ENCODE data around the gene ARPC1B.
A peak's percentile ranks its signal among the peaks of the same experiment; 100 is the strongest.
"Not testable (repeated sequence)": the region's sequence is repeated elsewhere in the genome, so short reads cannot be mapped to it uniquely, and the experiment has no call there.

ARPC1B gene

DNA sequence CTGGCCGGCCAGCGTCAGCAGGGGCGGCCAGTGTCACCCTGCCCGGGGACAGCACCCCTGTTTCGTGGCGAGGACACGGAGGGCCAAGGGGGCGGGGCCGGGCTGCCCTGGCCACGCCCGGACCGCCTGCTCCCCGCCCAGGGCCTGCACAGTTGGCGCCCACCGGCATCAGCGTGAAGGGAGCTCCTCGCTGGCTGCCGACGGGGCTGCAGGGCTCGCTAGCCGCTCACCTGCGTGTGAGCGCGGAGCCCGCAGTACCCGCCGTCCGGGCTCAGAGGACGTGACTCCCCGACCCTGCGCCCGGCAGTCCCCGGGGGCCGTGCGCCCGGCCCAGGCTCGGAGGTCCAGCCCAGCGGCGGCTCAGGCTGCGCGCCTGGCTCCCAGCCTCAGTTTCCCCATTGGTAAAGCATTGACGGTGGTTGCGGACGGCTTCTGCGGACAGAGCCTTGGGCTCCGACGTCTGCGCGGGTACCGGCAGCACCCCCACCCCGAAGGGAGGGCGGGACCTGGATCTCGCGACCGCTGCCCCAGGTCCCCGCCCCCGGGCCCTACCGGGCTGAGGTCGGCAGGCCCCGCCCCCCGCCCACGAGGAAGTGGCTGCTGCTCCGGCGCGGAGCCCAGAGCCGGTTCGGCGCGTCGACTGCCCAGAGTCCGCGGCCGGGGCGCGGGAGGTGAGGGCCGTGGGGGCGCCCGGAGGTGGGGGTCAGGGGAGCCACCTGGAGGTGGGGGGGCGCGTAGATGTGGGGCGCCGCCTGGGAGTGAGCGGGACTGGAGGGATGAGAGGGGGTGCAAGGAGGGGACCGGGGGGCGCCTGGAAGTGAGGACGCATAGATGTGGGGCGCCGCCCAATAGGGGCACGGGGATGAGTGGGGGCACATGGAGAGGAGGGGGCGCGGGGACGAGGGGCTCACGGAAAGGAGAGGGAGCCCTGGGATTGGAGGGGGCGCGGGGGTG, at the start of gene ARPC1B:
TSS of gene ARPC1B (plus strand) at position 620 of the 954 bp plus-strand sequence. CDS start 10,985 bp downstream, outside the sequence.
- H3K4me1 Mint-ChIP-seq = peaks cover 31% of the 10 kb centered on the region
- H3K36me3 Mint-ChIP-seq = peaks cover 23% of the 10 kb centered on the region
- H3K27ac Mint-ChIP-seq = peak within 1 kb of the TSS; percentile 90
- H3K9me3 Mint-ChIP-seq = no peaks in the 10 kb centered on the region
- ATAC-seq = peak; percentile 89
- H3K27me3 Mint-ChIP-seq = no peaks in the 10 kb centered on the region
- peak within 1 kb of the TSS; percentile 85 for H3K4me3 Mint-ChIP-seq

GRCh38 chr7:99325001-99325493, 49.5 kb upstream of the ARPC1B start:
- no peak for ATAC-seq
- no peaks in the 10 kb centered on the region for H3K27me3 Mint-ChIP-seq
- H3K4me3 Mint-ChIP-seq = peak overlapping the region; percentile 98
- H3K4me1 Mint-ChIP-seq = peaks cover 49% of the 10 kb centered on the region
- H3K36me3 Mint-ChIP-seq = no peaks in the 10 kb centered on the region
- no peaks in the 10 kb centered on the region for H3K9me3 Mint-ChIP-seq
- peak overlapping the region; percentile 92 for H3K27ac Mint-ChIP-seq

DNA sequence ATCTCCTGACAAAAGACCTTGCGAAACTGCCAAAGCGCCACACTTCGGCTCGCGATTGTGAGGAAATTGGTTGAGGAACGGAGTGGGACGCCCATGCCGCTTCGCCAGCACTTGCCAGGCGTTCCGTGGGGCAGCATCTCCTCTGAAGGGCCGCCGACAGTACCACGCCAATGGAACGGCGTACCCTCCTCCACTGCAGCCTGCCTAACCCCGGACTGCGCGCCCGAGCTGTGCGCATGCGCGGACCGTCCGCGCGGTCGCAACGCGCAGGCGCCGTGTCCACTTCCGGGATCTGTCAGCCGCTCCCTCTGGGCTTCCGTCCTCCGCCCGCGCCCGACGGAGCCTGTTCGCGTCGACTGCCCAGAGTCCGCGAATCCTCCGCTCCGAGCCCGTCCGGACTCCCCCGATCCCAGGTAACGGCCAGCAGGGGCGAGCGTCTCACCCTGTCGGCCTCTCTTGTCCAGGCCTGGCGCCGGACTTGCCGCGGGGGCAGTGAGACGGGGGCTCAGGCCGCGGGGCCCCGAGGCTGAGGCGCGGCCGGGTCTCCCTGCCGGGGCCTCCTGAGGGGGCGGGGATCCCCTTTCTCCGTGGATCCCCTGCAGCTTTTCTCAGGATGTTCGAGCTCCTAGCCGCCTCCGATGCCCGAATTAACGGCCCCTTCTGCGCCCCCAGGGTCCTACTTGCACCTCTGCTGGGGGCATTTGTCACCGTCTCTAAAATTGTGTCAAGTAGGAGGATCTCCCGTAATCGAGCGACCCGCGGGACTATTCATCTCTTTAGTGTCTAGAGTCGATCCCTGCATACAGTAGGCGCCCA, 48.7 kb upstream of the ARPC1B start, which contains the start of gene ARPC1A:
TSS of gene ARPC1A (plus strand) at position 307 of the 816 bp plus-strand sequence. CDS start 7,456 bp downstream, outside the sequence.
- peak within 1 kb of the TSS; percentile 92 for H3K27ac Mint-ChIP-seq
- no peaks in the 10 kb centered on the region for H3K9me3 Mint-ChIP-seq
- H3K27me3 Mint-ChIP-seq = no peaks in the 10 kb centered on the region
- H3K4me1 Mint-ChIP-seq = peaks cover 55% of the 10 kb centered on the region
- ATAC-seq = peak; percentile 98
- H3K36me3 Mint-ChIP-seq = no peaks in the 10 kb centered on the region
- peak within 1 kb of the TSS; percentile 98 for H3K4me3 Mint-ChIP-seq

DNA sequence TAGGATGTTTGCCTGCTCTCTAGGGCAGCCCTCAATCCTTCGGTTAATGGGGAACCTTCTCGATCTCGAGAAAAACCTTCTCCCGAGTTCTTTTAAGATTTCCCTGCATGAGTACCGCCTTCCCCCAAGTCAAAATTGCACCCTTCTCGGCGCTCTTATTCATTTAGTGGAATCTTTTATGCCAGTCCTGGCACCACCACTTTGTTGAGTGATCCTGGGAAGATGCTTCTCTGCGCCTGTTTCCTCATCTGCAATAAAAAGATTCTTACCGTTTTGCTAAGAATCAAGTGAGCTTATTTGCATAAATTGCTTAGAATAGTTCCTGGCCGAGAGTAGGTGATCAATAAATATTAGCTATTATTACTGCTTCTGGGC, 48.1 kb upstream of the ARPC1B start:
- H3K27me3 Mint-ChIP-seq = no peaks in the 10 kb centered on the region
- H3K4me3 Mint-ChIP-seq = peak overlapping the region; percentile 98
- H3K9me3 Mint-ChIP-seq = no peaks in the 10 kb centered on the region
- H3K27ac Mint-ChIP-seq = peak overlapping the region; percentile 92
- ATAC-seq = no peak
- H3K36me3 Mint-ChIP-seq = no peaks in the 10 kb centered on the region
- H3K4me1 Mint-ChIP-seq = peaks cover 55% of the 10 kb centered on the region

GRCh38 chr7:99330314-99330961, 44.1 kb upstream of the ARPC1B start:
- Mint-ChIP-seq H3K4me1 (peaks cover 50% of the 10 kb centered on the region), H3K27ac (peak overlapping the region; percentile 41)
- not testable (repeated sequence) for ATAC-seq, H3K9me3 Mint-ChIP-seq, H3K36me3 Mint-ChIP-seq, H3K27me3 Mint-ChIP-seq, H3K4me3 Mint-ChIP-seq

DNA sequence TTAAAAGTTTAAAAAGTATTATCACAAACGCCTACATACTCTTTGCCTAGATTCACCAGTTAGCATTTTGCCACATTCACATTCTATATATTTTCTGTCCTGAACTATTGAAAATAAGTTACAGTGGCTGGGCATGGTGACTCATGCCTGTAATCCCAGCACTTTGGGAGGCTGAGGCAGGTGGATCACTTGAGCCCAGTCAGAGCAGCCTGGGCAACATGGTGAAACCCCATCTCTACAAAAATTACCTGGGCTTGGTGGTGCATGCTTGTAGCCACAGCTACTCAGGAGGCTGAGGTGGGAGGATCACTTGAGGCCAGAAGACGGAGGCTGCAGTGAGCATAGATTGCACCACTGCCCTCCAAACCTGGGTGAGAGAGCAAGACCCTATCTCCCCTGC, 43.5 kb upstream of the ARPC1B start:
- Mint-ChIP-seq H3K4me1 (peaks cover 49% of the 10 kb centered on the region), H3K4me3 (no peak overlapping the region), H3K27ac (no peak overlapping the region), H3K36me3 (peaks cover 8% of the 10 kb centered on the region), H3K9me3 (no peaks in the 10 kb centered on the region), H3K27me3 (no peaks in the 10 kb centered on the region)
- ATAC-seq = no peak

DNA sequence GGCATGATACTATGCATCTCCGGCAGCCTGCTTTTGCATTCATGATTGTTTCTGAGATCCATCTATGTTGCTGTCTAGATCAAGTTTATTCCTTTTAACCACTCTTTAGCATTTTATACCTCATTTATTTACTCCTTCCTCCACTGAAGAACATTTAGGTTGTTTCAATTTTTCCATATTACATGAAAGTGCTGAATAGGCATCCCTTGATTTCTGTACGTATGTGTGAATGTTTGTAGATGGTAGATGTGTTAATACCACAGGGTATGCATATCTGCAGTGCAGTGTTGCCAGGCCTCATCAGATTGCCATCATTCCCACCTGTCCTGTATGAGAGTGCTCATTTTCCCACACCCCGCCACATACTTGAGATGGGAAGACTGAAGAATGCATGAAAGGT, 34.9 kb upstream of the ARPC1B start:
- Mint-ChIP-seq H3K27ac (no peak overlapping the region), H3K4me1 (no peaks in the 10 kb centered on the region), H3K4me3 (no peak overlapping the region), H3K27me3 (no peaks in the 10 kb centered on the region), H3K9me3 (no peaks in the 10 kb centered on the region), H3K36me3 (peaks cover 34% of the 10 kb centered on the region)
- ATAC-seq = no peak

- H3K36me3 Mint-ChIP-seq = peaks cover 28% of the 10 kb centered on the region
- no peak for ATAC-seq
- H3K27me3 Mint-ChIP-seq = no peaks in the 10 kb centered on the region
- no peak overlapping the region for H3K4me3 Mint-ChIP-seq
- no peaks in the 10 kb centered on the region for H3K4me1 Mint-ChIP-seq
- no peaks in the 10 kb centered on the region for H3K9me3 Mint-ChIP-seq
- no peak overlapping the region for H3K27ac Mint-ChIP-seq
These were observed 33.9 kb upstream of the ARPC1B start for GRCh38 chr7:99340659-99341058.

DNA sequence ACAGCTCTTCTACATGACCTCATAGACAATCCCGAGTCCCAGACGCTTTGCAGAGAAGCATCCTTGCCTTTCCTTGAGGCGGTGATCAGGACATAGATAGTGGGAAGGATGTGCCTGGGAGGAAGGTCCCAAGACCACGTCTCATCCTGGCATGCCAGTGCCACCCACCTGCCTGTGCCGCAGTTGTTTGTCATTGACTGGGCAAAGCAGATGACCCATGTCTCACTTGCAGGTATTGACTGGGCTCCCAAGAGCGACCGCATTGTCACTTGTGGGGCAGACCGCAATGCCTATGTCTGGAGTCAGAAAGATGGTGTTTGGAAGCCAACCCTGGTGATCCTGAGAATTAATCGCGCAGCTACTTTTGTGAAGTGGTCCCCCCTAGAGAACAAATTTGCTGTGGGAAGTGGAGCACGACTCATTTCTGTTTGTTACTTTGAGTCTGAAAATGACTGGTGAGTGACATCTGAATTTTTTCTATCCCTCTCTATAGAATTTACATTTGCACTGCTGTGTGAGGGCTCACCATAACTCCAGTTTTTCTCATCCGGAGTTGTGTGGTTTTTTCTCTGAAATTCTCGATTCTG, 30.4 kb upstream of the ARPC1B start:
- no peak overlapping the region for H3K4me3 Mint-ChIP-seq
- peaks cover 26% of the 10 kb centered on the region for H3K36me3 Mint-ChIP-seq
- H3K27ac Mint-ChIP-seq = no peak overlapping the region
- H3K27me3 Mint-ChIP-seq = no peaks in the 10 kb centered on the region
- H3K4me1 Mint-ChIP-seq = no peaks in the 10 kb centered on the region
- no peak for ATAC-seq
- no peaks in the 10 kb centered on the region for H3K9me3 Mint-ChIP-seq

DNA sequence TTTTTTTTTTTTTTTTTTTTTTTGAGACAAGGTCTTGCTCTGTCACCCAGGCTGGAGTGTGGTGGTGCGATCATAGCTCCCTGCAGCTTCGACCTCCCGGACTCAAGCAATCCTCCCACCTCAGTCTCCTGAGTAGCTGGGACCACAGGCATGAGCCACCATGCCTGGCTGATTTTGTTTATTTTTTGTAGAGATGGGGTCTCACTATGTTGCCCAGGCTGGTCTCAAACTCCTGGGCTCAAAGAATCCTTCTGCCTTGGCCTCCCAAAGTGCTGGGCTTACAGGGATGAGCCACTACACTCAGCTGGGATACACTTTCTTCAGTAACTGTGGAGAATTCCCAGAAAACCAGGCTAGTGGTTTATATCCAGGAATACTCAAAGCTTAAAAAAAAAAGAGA, 23.9 kb upstream of the ARPC1B start:
- not testable (repeated sequence) for H3K9me3 Mint-ChIP-seq, H3K4me1 Mint-ChIP-seq, ATAC-seq, H3K27me3 Mint-ChIP-seq, H3K4me3 Mint-ChIP-seq, H3K27ac Mint-ChIP-seq
- H3K36me3 Mint-ChIP-seq = peaks cover 21% of the 10 kb centered on the region

- Mint-ChIP-seq H3K36me3 (peaks cover 30% of the 10 kb centered on the region), H3K4me1 (no peaks in the 10 kb centered on the region), H3K4me3 (no peak overlapping the region), H3K27me3 (no peaks in the 10 kb centered on the region), H3K9me3 (no peaks in the 10 kb centered on the region), H3K27ac (no peak overlapping the region)
- no peak for ATAC-seq
These were observed 22.3 kb upstream of the ARPC1B start for GRCh38 chr7:99352247-99352646.

- H3K4me3 Mint-ChIP-seq = no peak overlapping the region
- H3K36me3 Mint-ChIP-seq = peaks cover 39% of the 10 kb centered on the region
- H3K9me3 Mint-ChIP-seq = no peaks in the 10 kb centered on the region
- no peaks in the 10 kb centered on the region for H3K4me1 Mint-ChIP-seq
- no peak for ATAC-seq
- no peaks in the 10 kb centered on the region for H3K27me3 Mint-ChIP-seq
- H3K27ac Mint-ChIP-seq = no peak overlapping the region
These were observed 19.4 kb upstream of the ARPC1B start for GRCh38 chr7:99355098-99355497.

- no peak overlapping the region for H3K4me3 Mint-ChIP-seq
- H3K9me3 Mint-ChIP-seq = no peaks in the 10 kb centered on the region
- H3K36me3 Mint-ChIP-seq = peaks cover 31% of the 10 kb centered on the region
- H3K4me1 Mint-ChIP-seq = no peaks in the 10 kb centered on the region
- ATAC-seq = no peak
- no peak overlapping the region for H3K27ac Mint-ChIP-seq
- no peaks in the 10 kb centered on the region for H3K27me3 Mint-ChIP-seq
These were observed 16.6 kb upstream of the ARPC1B start for GRCh38 chr7:99357701-99358490.

DNA sequence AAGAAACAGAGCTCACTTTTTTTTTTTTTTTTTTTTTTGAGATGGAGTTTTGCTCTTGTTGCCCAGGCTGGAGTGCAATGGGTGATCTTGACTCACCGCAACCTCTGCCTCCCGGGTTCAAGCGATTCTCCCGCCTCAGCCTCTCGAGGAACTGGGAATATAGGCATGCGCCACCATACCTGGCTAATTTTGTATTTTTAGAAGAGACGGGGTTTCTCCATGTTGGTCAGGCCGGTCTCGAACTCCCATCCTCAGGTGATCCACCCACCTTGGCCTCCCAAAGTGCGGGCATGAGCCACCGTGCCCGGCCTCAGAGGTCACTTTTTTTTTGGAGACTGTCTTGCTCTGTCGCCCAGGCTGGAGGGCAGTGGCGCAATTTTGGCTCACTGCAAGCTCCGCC, 16.0 kb upstream of the ARPC1B start:
- H3K36me3 Mint-ChIP-seq = peaks cover 31% of the 10 kb centered on the region
- H3K9me3 Mint-ChIP-seq, H3K27me3 Mint-ChIP-seq, ATAC-seq, H3K4me3 Mint-ChIP-seq, H3K27ac Mint-ChIP-seq, H3K4me1 Mint-ChIP-seq: not testable (repeated sequence)

Measured in stimulated activated memory B cell treated with anti-CD40 and anti-IgM and Interleukin-4, amounts not matched to agents 10 μg/mL and 1 μg/mL and 100 μg/mL, for 72 hours (primary cell).